K562 (cell line): Measurements from ENCODE around the gene NRSN2. TPM values are rescaled to one million over a fixed set of nuclear protein-coding genes. Genes with fewer than 3 reads are reported as not detected.
A peak's percentile ranks its signal among the peaks of the same experiment; 100 is the strongest.

Source experiments
- ARID1B ChIP-seq: fragments of 450-650 bp; IDR thresholded peaks from 2 replicates; pipeline ENCODE4 v1.6.1; 2016; ENCODE audit warnings: antibody characterized with exemption, mild to moderate bottlenecking, inconsistent platforms
- BCOR ChIP-seq: fragments of 450-650 bp; IDR thresholded peaks from 2 replicates; pipeline ENCODE4 v1.6.1; 2016
- C11orf30 ChIP-seq: fragments of 450-650 bp; IDR thresholded peaks from 2 replicates; pipeline ENCODE4 v1.6.1; 2016; ENCODE audit warnings: low read depth, mild to moderate bottlenecking
- CHAMP1 ChIP-seq: fragments of 450-650 bp; IDR thresholded peaks from 2 replicates; pipeline ENCODE4 v1.6.1; 2016; ENCODE audit warnings: mild to moderate bottlenecking
- CTBP1 ChIP-seq: fragments of 450-650 bp; IDR thresholded peaks from 2 replicates; pipeline ENCODE4 v1.6.1; 2016; ENCODE audit warnings: borderline replicate concordance
- DMBX1 ChIP-seq: fragments of 250-450 bp; sonication (Bioruptor Pico); IDR thresholded peaks from 2 replicates; pipeline ENCODE4 v1.8.0; 2022; ENCODE audit warnings: inconsistent platforms, mild to moderate bottlenecking, moderate library complexity, borderline replicate concordance
- HMBOX1 ChIP-seq: sonication (generic); IDR thresholded peaks from 2 replicates; pipeline ENCODE4 v1.6.1; 2016
- KDM5B ChIP-seq: fragments of 200-600 bp; sonication (generic); IDR thresholded peaks from 2 replicates; pipeline ENCODE4 v1.6.1; 2012; ENCODE audit warnings: low read depth, mild to moderate bottlenecking, moderate library complexity, low read length, control low read depth, inconsistent platforms; ENCODE audit not compliant: insufficient replicate concordance
- L3MBTL2 ChIP-seq: fragments of 450-650 bp; IDR thresholded peaks from 2 replicates; pipeline ENCODE4 v1.6.1; 2016; ENCODE audit warnings: mild to moderate bottlenecking, moderate library complexity
- MAFF ChIP-seq: IDR thresholded peaks from 2 replicates; pipeline ENCODE4 v1.6.1; 2012; ENCODE audit warnings: low read length, improper control_type of control experiment
- MAZ ChIP-seq, 2 experiments: fragments of 450-650 bp in 1 of 2; sonication (generic) in 1 of 2; formaldehyde crosslinking; IDR thresholded peaks in 1 of 2; conservative IDR thresholded peaks in 1 of 2; 2 replicates each; pipeline versions ENCODE4 v1.4.0 to v1.5.0; 2020; ENCODE audit warnings: mild to moderate bottlenecking in 1 of 2, missing genetic modification reagents in 1 of 2
- MEF2A ChIP-seq: IDR thresholded peaks from 2 replicates; pipeline ENCODE4 v1.6.1; 2011; ENCODE audit warnings: low read depth, mild to moderate bottlenecking, low read length, moderate library complexity; ENCODE audit not compliant: control insufficient read depth
- NUFIP1 ChIP-seq: fragments of 450-650 bp; IDR thresholded peaks from 2 replicates; pipeline ENCODE4 v1.6.1; 2018; ENCODE audit not compliant: partially characterized antibody
- PHF21A ChIP-seq: fragments of 450-650 bp; IDR thresholded peaks from 2 replicates; pipeline ENCODE4 v1.6.1; 2017; ENCODE audit warnings: low read depth, borderline replicate concordance
- PTTG1 ChIP-seq: fragments of 450-650 bp; IDR thresholded peaks from 2 replicates; pipeline ENCODE4 v1.6.1; 2016; ENCODE audit warnings: low read depth, mild to moderate bottlenecking, missing genetic modification characterization, missing compliant biosample characterization
- ZBTB12 ChIP-seq: fragments of 250-450 bp; sonication (Bioruptor Pico); IDR thresholded peaks from 2 replicates; pipeline ENCODE4 v1.4.0; 2020
- ZBTB33 ChIP-seq: sonication (generic); formaldehyde crosslinking; IDR thresholded peaks from 2 replicates; pipeline ENCODE4 v1.8.1; 2023; ENCODE audit warnings: mild to moderate bottlenecking, missing genetic modification reagents
- ZNF12 ChIP-seq: sonication (generic); formaldehyde crosslinking; IDR thresholded peaks from 2 replicates; pipeline ENCODE4 v1.4.0; 2020; ENCODE audit warnings: mild to moderate bottlenecking, missing genetic modification reagents
- ZNF146 ChIP-seq: IDR thresholded peaks from one replicate; pipeline ENCODE4 v1.6.1; 2018; ENCODE audit warnings: missing compliant biosample characterization; ENCODE audit not compliant: unreplicated experiment
- ZNF212 ChIP-seq: fragments of 450-650 bp; formaldehyde crosslinking; IDR thresholded peaks from 2 replicates; pipeline ENCODE4 v1.4.0; 2020; ENCODE audit warnings: mild to moderate bottlenecking
- ZNF232 ChIP-seq: sonication (generic); formaldehyde crosslinking; IDR thresholded peaks from 2 replicates; pipeline ENCODE4 v1.8.0; 2022; ENCODE audit warnings: mild to moderate bottlenecking, missing genetic modification reagents
- ZNF316 ChIP-seq: fragments of 450-650 bp; IDR thresholded peaks from 2 replicates; pipeline ENCODE4 v1.6.1; 2016
- ZNF780A ChIP-seq: fragments of 250-450 bp; sonication (Bioruptor Pico); IDR thresholded peaks from 2 replicates; pipeline ENCODE4 v1.5.0; 2021; ENCODE audit warnings: mild to moderate bottlenecking
- polyA plus RNA-seq, 8 experiments: library from polyadenylated mRNA; depleted of rRNA in 4 of 8; stranded (reverse) in 5 of 8; unstranded in 3 of 8; fragments of >200 nt; fragmentation: Nextera tagmentation in 2 of 8; fragmentation: Illumina TruSeq in 1 of 8; extraction: Ambion mirVana in 2 of 8; extraction: Trizol in 1 of 8; gene quantifications; 2 replicates each; pipeline versions ENCODE4 v1.2.1 to v1.2.3, GENCODE V29; 2011 to 2014; ENCODE audit warnings: inconsistent platforms in 1 of 8, missing spikeins in 1 of 8
- total RNA-seq, 7 experiments: library from RNA; depleted of rRNA in 6 of 7; stranded (reverse); fragments of >200 nt in 6 of 7; fragmentation: Illumina TruSeq in 2 of 7; extraction: Trizol in 2 of 7; gene quantifications; 2 replicates each; pipeline versions ENCODE4 v1.2.1 to v1.2.3, GENCODE V29; 2011 to 2021; ENCODE audit warnings: low replicate concordance in 1 of 7
- TF ChIP-seq, protein P1 (sequence below): sonication (generic); formaldehyde crosslinking; IDR thresholded peaks from 2 replicates; pipeline ENCODE4 v1.8.0; 2022; ENCODE audit warnings: mild to moderate bottlenecking, missing genetic modification reagents

The NRSN2 gene
- total and polyA plus RNA-seq, 9 of the 15 experiments (the other 6 are each of a cell fraction or from before 2014, with no cell fraction given) = 7.5 to 29.7 (median 11.1) TPM

GRCh38 chr20:399182-399707, 52.3 kb downstream of the NRSN2 start (continued):
- TF ChIP-seq BCOR (no peak), PTTG1 (tag) (no peak), KDM5B (no peak), MAFF (no peak), DMBX1 (no peak), ZNF212 (CRISPR knock-in tag) (no peak), CTBP1 (peak; percentile 62; the same call in 1 of the 2 replicates), ZNF12 (CRISPR knock-in tag) (peak; percentile 92), CHAMP1 (no peak), MEF2A (no peak), ZNF232 (CRISPR knock-in tag) (no peak), MAZ (CRISPR knock-in tag; conservative IDR thresholded peaks at IDR 0.05 in 1 of 2, IDR thresholded peaks at IDR 0.05 in 1 of 2) (no peak), L3MBTL2 (peak; percentile 36; the same call in 1 of the 2 replicates), ZBTB33 (peak; percentile 50; the same call in 1 of the 2 replicates), ZNF780A (CRISPR knock-in tag) (no peak), C11orf30 (no peak), NUFIP1 (no peak), ARID1B (peak; percentile 71), HMBOX1 (no peak), ZNF146 (CRISPR knock-in tag) (no peak), ZBTB12 (CRISPR knock-in tag) (no peak), PHF21A (no peak), ZNF316 (no peak)
- TF ChIP-seq, protein P1, sequence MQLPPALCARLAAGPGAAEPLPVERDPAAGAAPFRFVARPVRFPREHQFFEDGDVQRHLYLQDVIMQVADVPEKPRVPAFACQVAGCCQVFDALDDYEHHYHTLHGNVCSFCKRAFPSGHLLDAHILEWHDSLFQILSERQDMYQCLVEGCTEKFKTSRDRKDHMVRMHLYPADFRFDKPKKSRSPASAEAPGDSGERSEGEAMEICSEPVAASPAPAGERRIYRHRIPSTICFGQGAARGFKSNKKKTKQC (CRISPR knock-in tag) = 0 out of 2 replicates have a peak, but pooled peaks have one; percentile 19
